GM12878 (cell line): ENCODE data around the gene AKT1.

Experiments used
- EZH2 ChIP-seq: IDR thresholded peaks from 2 replicates; pipeline ENCODE4 v1.6.1; 2012; ENCODE audit warnings: low read depth, mild to moderate bottlenecking, control low read depth, inconsistent platforms, low read length, borderline replicate concordance; ENCODE audit not compliant: control insufficient read depth
- JUNB ChIP-seq: IDR thresholded peaks from 2 replicates; pipeline ENCODE4 v1.6.1; 2016; ENCODE audit warnings: antibody characterized with exemption, mild to moderate bottlenecking
- POLR2AphosphoS2 ChIP-seq: IDR thresholded peaks from 2 replicates; pipeline ENCODE4 v1.6.1; 2011; ENCODE audit warnings: low read depth, mild to moderate bottlenecking, low read length, improper control_type of control experiment, moderate library complexity
- RFX5 ChIP-seq: IDR thresholded peaks from 2 replicates; pipeline ENCODE4 v1.6.1; 2011; ENCODE audit warnings: low read depth, low read length, improper control_type of control experiment
- TF ChIP-seq, protein P1 (sequence below), 3 experiments: IDR thresholded peaks in 2 of 3; conservative IDR thresholded peaks in 1 of 3; 2 replicates each; pipeline ENCODE4 v1.5.1; 2011; ENCODE audit warnings: low read depth in 3 of 3, low read length in 3 of 3, mild to moderate bottlenecking in 3 of 3, control low read depth in 2 of 3, moderate library complexity in 2 of 3, inconsistent platforms in 1 of 3, mixed read lengths in 1 of 3; ENCODE audit not compliant: control insufficient read depth in 2 of 3, insufficient read depth in 1 of 3; ENCODE audit errors: extremely low read depth in 1 of 3

- TF ChIP-seq, protein P1, sequence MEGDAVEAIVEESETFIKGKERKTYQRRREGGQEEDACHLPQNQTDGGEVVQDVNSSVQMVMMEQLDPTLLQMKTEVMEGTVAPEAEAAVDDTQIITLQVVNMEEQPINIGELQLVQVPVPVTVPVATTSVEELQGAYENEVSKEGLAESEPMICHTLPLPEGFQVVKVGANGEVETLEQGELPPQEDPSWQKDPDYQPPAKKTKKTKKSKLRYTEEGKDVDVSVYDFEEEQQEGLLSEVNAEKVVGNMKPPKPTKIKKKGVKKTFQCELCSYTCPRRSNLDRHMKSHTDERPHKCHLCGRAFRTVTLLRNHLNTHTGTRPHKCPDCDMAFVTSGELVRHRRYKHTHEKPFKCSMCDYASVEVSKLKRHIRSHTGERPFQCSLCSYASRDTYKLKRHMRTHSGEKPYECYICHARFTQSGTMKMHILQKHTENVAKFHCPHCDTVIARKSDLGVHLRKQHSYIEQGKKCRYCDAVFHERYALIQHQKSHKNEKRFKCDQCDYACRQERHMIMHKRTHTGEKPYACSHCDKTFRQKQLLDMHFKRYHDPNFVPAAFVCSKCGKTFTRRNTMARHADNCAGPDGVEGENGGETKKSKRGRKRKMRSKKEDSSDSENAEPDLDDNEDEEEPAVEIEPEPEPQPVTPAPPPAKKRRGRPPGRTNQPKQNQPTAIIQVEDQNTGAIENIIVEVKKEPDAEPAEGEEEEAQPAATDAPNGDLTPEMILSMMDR (IDR thresholded peaks at IDR 0.05 in 2 of 3, conservative IDR thresholded peaks at IDR 0.05 in 1 of 3; ENCODE audit: control insufficient read depth in 2 of 3, extremely low read depth in 1 of 3, insufficient read depth in 1 of 3, low read depth in 3 of 3, low read length in 3 of 3), result peak in 2 of 3 experiments; percentile 39 to 40; a peak in 3 of 6 replicates
- TF ChIP-seq POLR2AphosphoS2 (no peak), JUNB (no peak), EZH2 (no peak), RFX5 (no peak)
Observed at GRCh38 chr14:104731320-104732294, 63.9 kb downstream of the AKT1 start.
